HCT116 (cell line): ENCODE data around the gene ERG.

ENCODE experiments used
- CTCF ChIP-seq, 3 experiments: fragments of 200-600 bp in 1 of 3; sonication (generic) in 1 of 3; IDR thresholded peaks in 2 of 3; conservative IDR thresholded peaks in 1 of 3; 2 replicates each; pipeline ENCODE4 v1.5.1; 2012 to 2017; ENCODE audit warnings: low read depth in 2 of 3, low read length in 2 of 3, antibody characterized with exemption in 1 of 3, borderline replicate concordance in 1 of 3, control low read depth in 1 of 3, mild to moderate bottlenecking in 1 of 3, mixed read lengths in 1 of 3, mixed run types in 1 of 3, moderate library complexity in 1 of 3; ENCODE audit not compliant: insufficient read depth in 1 of 3
- JUND ChIP-seq: IDR thresholded peaks from 2 replicates; pipeline ENCODE4 v1.6.1; 2012
- POLR2A ChIP-seq: IDR thresholded peaks from 2 replicates; pipeline ENCODE4 v1.7.0; 2011; ENCODE audit warnings: borderline replicate concordance; ENCODE audit not compliant: insufficient read depth, insufficient read length; ENCODE audit errors: extremely low read depth
- POLR2AphosphoS5 ChIP-seq: IDR thresholded peaks from 2 replicates; pipeline ENCODE4 v1.6.1; 2011; ENCODE audit warnings: mild to moderate bottlenecking, low read depth, low read length, moderate library complexity
- SP1 ChIP-seq: IDR thresholded peaks from 2 replicates; pipeline ENCODE4 v1.6.1; 2012; ENCODE audit warnings: low read depth
- YY1 ChIP-seq: IDR thresholded peaks from 2 replicates; pipeline ENCODE4 v1.6.1; 2011; ENCODE audit warnings: low read length, low read depth, moderate library complexity, mild to moderate bottlenecking; ENCODE audit not compliant: insufficient replicate concordance; ENCODE audit errors: extremely low read depth

GRCh38 chr21:38385427-38386175 lies 112.7 kb downstream of the ERG start:
- TF ChIP-seq YY1 (no peak), POLR2AphosphoS5 (no peak), CTCF (IDR thresholded peaks at IDR 0.05 in 2 of 3, conservative IDR thresholded peaks at IDR 0.05 in 1 of 3; ENCODE audit: borderline replicate concordance in 1 of 3, insufficient read depth in 1 of 3, low read depth in 2 of 3, low read length in 2 of 3) (no peak), SP1 (no peak), POLR2A (no peak), JUND (no peak)
